ENCODE results near the gene RAB28.

RAB28 gene

GRCh38 chr4:13483768-13484121 is 395 bp downstream of the RAB28 start:
- TF ChIP-seq CTCF (conservative IDR thresholded peaks at IDR 0.05; ENCODE audit: low read length), result no peak
- H3K4me3 ChIP-seq (ENCODE audit: low read length), result peak overlapping the region; percentile 70
- DNase-seq (ENCODE audit: low read depth), result peak; percentile 72

GRCh38 chr4:13483136-13483767 is 888 bp downstream of the RAB28 start:
- H3K4me3 ChIP-seq (ENCODE audit: low read length), result peak overlapping the region; percentile 70
- TF ChIP-seq CTCF (conservative IDR thresholded peaks at IDR 0.05; ENCODE audit: low read length), result no peak
- peak; percentile 17 for DNase-seq (ENCODE audit: low read depth)

GRCh38 chr4:13481569-13481968 is 2.6 kb downstream of the RAB28 start:
- peak; percentile 49 for DNase-seq (ENCODE audit: low read depth)
- no peak for TF ChIP-seq CTCF (conservative IDR thresholded peaks at IDR 0.05; ENCODE audit: low read length)
- no peak overlapping the region for H3K4me3 ChIP-seq (ENCODE audit: low read length)

DNA sequence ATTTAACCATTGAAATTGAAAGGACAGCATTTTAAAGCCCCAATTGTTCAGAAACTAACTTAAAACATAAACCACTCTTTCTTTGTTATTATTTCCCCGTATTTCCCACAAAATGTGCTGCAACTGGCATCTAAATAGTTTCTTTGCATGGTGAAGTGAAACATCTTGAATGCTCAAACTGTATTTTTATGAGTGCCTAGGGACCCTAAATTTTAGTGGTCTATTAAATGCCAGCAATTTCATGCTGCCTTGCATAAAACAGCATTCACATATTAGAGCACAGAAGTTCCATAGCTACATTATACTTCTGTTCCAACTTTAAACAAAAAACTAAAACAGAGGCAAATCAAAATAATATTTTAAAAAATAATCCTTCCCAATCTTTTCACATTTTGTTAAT is 5.4 kb downstream of the RAB28 start:
- no peak overlapping the region for H3K4me3 ChIP-seq (ENCODE audit: low read length)

DNA sequence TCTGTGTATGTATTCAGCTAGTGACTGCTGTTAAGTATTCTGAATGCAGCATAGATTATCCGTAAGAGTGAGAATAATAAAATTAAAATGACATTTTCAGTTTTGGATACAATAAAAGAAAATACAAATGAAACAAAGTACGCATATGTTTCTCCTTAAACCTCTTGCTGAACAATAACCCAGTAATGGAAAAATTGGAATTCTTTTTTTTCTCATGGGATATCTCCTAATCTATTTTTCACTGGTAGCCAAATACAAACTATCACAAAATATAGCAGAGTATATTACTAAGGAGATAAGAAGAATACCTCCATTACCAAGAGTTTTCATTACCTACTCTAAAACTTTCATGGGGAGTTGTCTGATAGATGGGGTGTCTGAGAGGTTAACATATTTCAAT is 6.0 kb downstream of the RAB28 start:
- DNase-seq (ENCODE audit: low read depth), result no peak
- H3K4me3 ChIP-seq (ENCODE audit: low read length), result no peak overlapping the region
- no peak for TF ChIP-seq CTCF (conservative IDR thresholded peaks at IDR 0.05; ENCODE audit: low read length)

More for the DNA sequence above, 5.4 kb downstream of the RAB28 start:
- peak; percentile 4 for DNase-seq (ENCODE audit: low read depth)
- TF ChIP-seq CTCF (conservative IDR thresholded peaks at IDR 0.05; ENCODE audit: low read length), result no peak

DNA sequence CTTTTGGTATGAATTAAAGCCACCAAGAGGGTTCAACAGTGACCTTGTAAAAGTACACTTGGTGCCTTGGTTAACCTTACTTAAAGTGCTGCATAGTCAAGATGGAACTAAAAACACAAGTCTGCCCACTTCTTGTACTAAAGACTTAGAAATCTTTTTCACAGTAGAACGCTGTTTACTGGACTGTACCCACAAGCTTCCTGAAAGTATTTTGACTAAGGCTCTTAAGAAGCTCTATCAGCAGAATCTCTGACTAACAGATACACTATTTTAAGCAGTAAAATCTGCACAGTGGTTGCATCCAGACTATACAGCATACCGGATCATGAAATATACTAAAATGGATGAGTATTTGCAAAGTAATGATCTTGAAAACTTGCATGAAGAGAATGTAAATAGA is 7.2 kb downstream of the RAB28 start:
- DNase-seq (ENCODE audit: low read depth), result peak; percentile 79
- no peak for TF ChIP-seq CTCF (conservative IDR thresholded peaks at IDR 0.05; ENCODE audit: low read length)
- H3K4me3 ChIP-seq (ENCODE audit: low read length), result no peak overlapping the region

DNA sequence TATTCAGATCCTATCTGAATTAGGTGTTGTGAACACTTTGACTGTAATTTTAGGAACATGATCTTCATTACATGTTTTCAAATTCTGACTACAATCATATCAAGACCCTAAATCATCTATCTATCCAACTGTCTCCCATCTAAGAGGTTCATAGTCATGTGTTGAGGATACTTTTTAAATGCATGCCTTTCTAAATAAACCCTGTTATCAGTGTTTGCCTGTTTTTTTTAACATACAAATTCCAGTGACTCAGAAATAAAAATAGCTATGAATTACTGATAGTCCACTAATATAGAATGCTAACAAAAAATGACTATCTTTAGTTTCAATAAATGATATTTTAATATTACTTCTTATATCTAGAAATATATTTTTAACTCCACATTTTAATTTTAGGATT is 8.0 kb downstream of the RAB28 start:
- no peak for DNase-seq (ENCODE audit: low read depth)
- TF ChIP-seq CTCF (conservative IDR thresholded peaks at IDR 0.05; ENCODE audit: low read length), result no peak
- no peak overlapping the region for H3K4me3 ChIP-seq (ENCODE audit: low read length)
